Superior temporal gyrus (tissue), 1 donor: ENCODE data around the gene ATRNL1.
"Not testable (repeated sequence)": the region's sequence is repeated elsewhere in the genome, so short reads cannot be mapped to it uniquely, and the experiment has no call there.

ENCODE experiments used
- DNase-seq: peaks from one replicate; pipeline ENCODE4 v3.0.0-alpha.2; 2016; ENCODE audit errors: extremely low spot score

Gene ATRNL1

GRCh38 chr10:115760131-115760530 is 667.0 kb downstream of the ATRNL1 start:
- DNase-seq, result no peak

- DNase-seq, result no peak
Measured at GRCh38 chr10:115761166-115761565, 668.0 kb downstream of the ATRNL1 start.

- DNase-seq, result no peak
Measured at GRCh38 chr10:115762029-115762428, 668.9 kb downstream of the ATRNL1 start.

- DNase-seq, result no peak
Measured at GRCh38 chr10:115771755-115772154, 678.6 kb downstream of the ATRNL1 start.

GRCh38 chr10:115772606-115773005 is 679.4 kb downstream of the ATRNL1 start:
- peak; percentile 17 for DNase-seq

GRCh38 chr10:115773832-115774231 is 680.7 kb downstream of the ATRNL1 start:
- no peak for DNase-seq

GRCh38 chr10:115774721-115775120 is 681.6 kb downstream of the ATRNL1 start:
- no peak for DNase-seq

GRCh38 chr10:115777646-115778045 is 684.5 kb downstream of the ATRNL1 start:
- DNase-seq, result no peak

- no peak for DNase-seq
Measured at GRCh38 chr10:115790220-115790619, 697.1 kb downstream of the ATRNL1 start.

GRCh38 chr10:115795964-115796363 is 702.8 kb downstream of the ATRNL1 start:
- DNase-seq, result no peak

- DNase-seq, result no peak
Measured at GRCh38 chr10:115801457-115801856, 708.3 kb downstream of the ATRNL1 start.

- DNase-seq, result no peak
Measured at GRCh38 chr10:115801992-115802391, 708.8 kb downstream of the ATRNL1 start.

- DNase-seq, result no peak
Measured at GRCh38 chr10:115802911-115803310, 709.7 kb downstream of the ATRNL1 start.

GRCh38 chr10:115814542-115814941 is 721.4 kb downstream of the ATRNL1 start:
- DNase-seq, result no peak

GRCh38 chr10:115818012-115818411 is 724.8 kb downstream of the ATRNL1 start:
- DNase-seq, result no peak

- DNase-seq, result no peak
Measured at GRCh38 chr10:115826396-115826795, 733.2 kb downstream of the ATRNL1 start.

- no peak for DNase-seq
Measured at GRCh38 chr10:115827231-115828009, 734.3 kb downstream of the ATRNL1 start.

- DNase-seq, result not testable (repeated sequence)
Measured at GRCh38 chr10:115828182-115828581, 735.0 kb downstream of the ATRNL1 start.

GRCh38 chr10:115829521-115830205 is 736.5 kb downstream of the ATRNL1 start:
- DNase-seq, result peak; percentile 53

GRCh38 chr10:115830265-115830970 is 737.3 kb downstream of the ATRNL1 start:
- DNase-seq, result no peak

- DNase-seq, result no peak
Measured at GRCh38 chr10:115831016-115831415, 737.9 kb downstream of the ATRNL1 start.

- no peak for DNase-seq
Measured at GRCh38 chr10:115833119-115833518, 740.0 kb downstream of the ATRNL1 start.

GRCh38 chr10:115844591-115844990 is 751.4 kb downstream of the ATRNL1 start:
- no peak for DNase-seq
